Small intestine (tissue), 7 donors: Measurements from ENCODE around the gene IGDCC3. TPM values are rescaled to one million over a fixed set of nuclear protein-coding genes. Genes with fewer than 3 reads are reported as not detected.

ENCODE experiments used
- DNase-seq, 2 donors: peaks; one replicate each; pipeline versions ENCODE4 v3.0.0 to v3.0.0-alpha.2; 2013
- FAIRE-seq: peaks from 2 replicates; lab custom pipeline; 2012; peaks lifted over from hg19 to GRCh38; lab: Jason Lieb, UNC
- H3K27ac ChIP-seq, 3 donors: one replicate each; pipeline ENCODE4 v1.5.1; 2013; ENCODE audit warnings: low read length in 2 of 3, mild to moderate bottlenecking in 2 of 3, control low read depth in 1 of 3, inconsistent platforms in 1 of 3, low read depth in 1 of 3, moderate library complexity in 1 of 3
- H3K27me3 ChIP-seq, 3 donors: one replicate each; pipeline ENCODE4 v1.6.1; 2013; ENCODE audit warnings: low read length in 3 of 3, inconsistent platforms in 1 of 3; ENCODE audit not compliant: control insufficient read depth in 3 of 3, insufficient read depth in 3 of 3
- H3K36me3 ChIP-seq, 3 donors: one replicate each; pipeline ENCODE4 v1.6.1; 2013; ENCODE audit warnings: low read length in 3 of 3, inconsistent platforms in 1 of 3, low read depth in 1 of 3, mild to moderate bottlenecking in 1 of 3, moderate library complexity in 1 of 3; ENCODE audit not compliant: control insufficient read depth in 3 of 3, insufficient read depth in 2 of 3
- H3K4me1 ChIP-seq, 3 donors: one replicate each; pipeline ENCODE4 v1.6.1; 2013; ENCODE audit warnings: low read length in 2 of 3, inconsistent platforms in 1 of 3, low read depth in 1 of 3, mild to moderate bottlenecking in 1 of 3, moderate library complexity in 1 of 3; ENCODE audit not compliant: control insufficient read depth in 3 of 3, insufficient read depth in 2 of 3
- H3K4me3 ChIP-seq, 3 donors: one replicate each; pipeline ENCODE4 v1.5.1; 2013; ENCODE audit warnings: low read length in 3 of 3, control low read depth in 1 of 3, inconsistent platforms in 1 of 3, low read depth in 1 of 3, mild to moderate bottlenecking in 1 of 3, moderate library complexity in 1 of 3
- H3K9me3 ChIP-seq, 2 donors: one replicate each; pipeline ENCODE4 v1.6.1; 2013; ENCODE audit warnings: low read depth in 1 of 2, low read length in 1 of 2; ENCODE audit not compliant: control insufficient read depth in 2 of 2, insufficient read depth in 1 of 2
- WGBS, 3 donors: extraction: QIAGEN DNeasy Blood & Tissue Kit; methylation state at CpG; one replicate each; pipeline ENCODE4 v1.1.7; 2013; 5-methylcytosine and 5-hydroxymethylcytosine counted together
- polyA plus RNA-seq, 4 donors: library from polyadenylated mRNA; stranded (reverse) in 3 of 4; unstranded in 1 of 4; fragments of 200-250 nt in 3 of 4; fragments of 120-200 nt in 1 of 4; gene quantifications; one replicate each; pipeline versions ENCODE4 v1.2.1 to v1.2.3, GENCODE V29; 2013
- donor health status: healthy with polysubstance abuse.
- donor health status: control.
- donor health status: control.
- donor health status: Bipolar disorder and iron deficiency.
- donor health status: healthy.

Gene IGDCC3
- polyA plus RNA-seq, 4 donors = 0.18 to 1.0 TPM; not detected in 2

DNA sequence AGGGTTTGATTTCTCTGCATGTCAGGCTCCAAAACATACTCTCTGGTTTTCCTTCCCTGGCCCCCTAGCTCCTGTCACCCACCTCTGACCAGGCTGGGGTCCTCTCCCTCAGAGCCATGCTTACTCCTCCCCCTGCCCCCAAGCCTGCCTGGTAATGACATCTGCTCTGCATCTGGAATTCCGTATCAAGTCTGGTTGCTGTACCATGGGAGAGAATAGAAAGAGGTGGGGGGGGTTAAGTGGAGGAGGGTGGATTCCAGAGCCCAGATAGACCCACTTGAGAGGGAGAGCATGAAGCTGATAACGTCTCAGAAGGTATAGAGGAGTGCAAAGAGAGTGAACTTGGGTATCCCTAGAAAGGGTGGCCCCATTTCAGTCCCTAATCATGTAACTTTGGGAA lies 40.8 kb upstream of the IGDCC3 start:
- FAIRE-seq (no peak), DNase-seq (no peak)
- no peak overlapping the region for H3K4me3 ChIP-seq
- no peaks in the 10 kb centered on the region for H3K36me3 ChIP-seq
- peaks cover 10 to 36% (median 10%) of the 10 kb centered on the region in 3 donors for H3K27me3 ChIP-seq
- WGBS, 3 donors = 61 to 87% (median 77%) methylated on average over 2 of the region's 2 CpGs
- peaks cover 2 to 32% (median 4%) of the 10 kb centered on the region in 3 donors for H3K4me1 ChIP-seq
- no peak overlapping the region for H3K27ac ChIP-seq
- H3K9me3 ChIP-seq = no peaks in the 10 kb centered on the region

DNA sequence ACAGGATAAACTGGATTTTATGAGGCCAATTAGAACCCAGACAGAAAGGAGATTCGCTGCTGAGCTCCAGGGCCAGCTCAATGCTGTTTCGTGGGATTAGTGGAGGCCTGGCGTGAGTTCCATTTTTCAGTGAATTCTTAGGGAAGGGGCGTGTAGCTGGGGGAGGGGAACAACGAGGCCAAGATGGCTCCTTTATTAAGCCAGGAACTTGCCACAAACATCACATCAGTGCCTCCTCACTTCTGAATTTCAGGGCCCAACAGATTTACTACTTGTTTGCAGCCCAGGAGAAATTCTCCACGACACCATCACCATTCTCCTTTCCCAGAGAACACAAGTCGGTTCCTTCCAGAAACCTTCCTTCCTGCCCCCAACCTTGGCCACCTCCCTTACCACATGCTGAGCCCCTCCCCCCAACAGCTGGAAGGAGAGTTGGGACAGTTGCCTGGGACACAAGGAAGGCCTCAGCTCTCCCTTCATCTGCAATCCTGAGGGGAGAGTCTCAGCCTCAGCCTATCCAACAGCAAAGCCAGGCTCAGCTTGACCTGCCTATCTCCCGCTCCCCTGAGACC lies 39.1 kb upstream of the IGDCC3 start:
- no peak for FAIRE-seq
- no peaks in the 10 kb centered on the region for H3K36me3 ChIP-seq
- WGBS, 3 donors = 64 to 68% (median 68%) methylated on average over 8 of the region's 8 CpGs
- no peaks in the 10 kb centered on the region for H3K9me3 ChIP-seq
- H3K4me1 ChIP-seq = peaks cover 0 to 27% (median 0%) of the 10 kb centered on the region in 3 donors
- no peak for DNase-seq
- H3K4me3 ChIP-seq = no peak overlapping the region
- peak overlapping the region in 2 of 3 donors; percentile 25 to 39 for H3K27ac ChIP-seq
- peaks cover 3 to 25% (median 6%) of the 10 kb centered on the region in 3 donors for H3K27me3 ChIP-seq

DNA sequence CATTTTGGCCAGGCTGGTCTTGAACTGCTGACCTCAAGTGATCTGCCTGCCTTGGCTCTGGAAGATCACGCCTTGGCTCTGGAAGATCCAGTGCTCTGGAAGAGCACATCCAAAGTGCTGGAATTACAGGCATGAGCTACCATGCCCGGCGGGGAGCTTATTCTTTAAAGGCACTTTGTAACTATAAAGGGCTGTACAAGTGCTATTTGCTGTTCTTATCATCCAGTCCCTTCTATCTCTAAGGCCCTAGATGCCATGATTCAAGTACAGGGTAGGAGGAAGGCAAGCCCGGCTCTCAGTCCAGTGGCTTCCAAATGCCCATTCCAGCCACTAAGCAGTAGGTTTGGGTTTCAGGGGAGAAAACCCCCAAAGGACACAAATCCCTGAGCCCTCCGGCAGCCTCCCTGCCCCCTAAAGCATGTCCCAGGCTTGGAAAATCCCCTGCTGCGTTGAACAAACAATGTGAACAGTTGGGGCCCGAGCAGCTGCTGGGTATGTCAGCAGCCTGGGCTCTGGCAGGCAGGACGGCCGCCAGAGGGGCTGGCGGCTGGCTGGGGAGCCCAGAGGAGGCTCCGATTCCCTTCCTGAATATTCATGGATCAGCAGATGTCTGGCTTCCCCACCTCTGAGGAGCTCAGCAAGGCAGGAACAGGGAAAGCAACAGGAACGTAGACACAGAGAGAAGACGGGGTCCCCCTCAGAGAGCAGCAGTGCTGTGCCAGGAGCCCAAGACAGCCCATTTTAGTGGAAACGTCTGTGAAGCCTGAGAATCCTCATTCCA lies 37.2 kb upstream of the IGDCC3 start:
- WGBS, 3 donors = 39 to 49% (median 44%) methylated on average over 14 of the region's 14 CpGs
- H3K4me1 ChIP-seq = peaks cover 0 to 14% (median 0%) of the 10 kb centered on the region in 3 donors
- H3K27me3 ChIP-seq = peaks cover 0 to 9% (median 0%) of the 10 kb centered on the region in 3 donors
- H3K36me3 ChIP-seq = peaks cover 0 to 3% (median 0%) of the 10 kb centered on the region in 3 donors
- no peak for FAIRE-seq
- H3K4me3 ChIP-seq = no peak overlapping the region
- no peaks in the 10 kb centered on the region for H3K9me3 ChIP-seq
- H3K27ac ChIP-seq = peak overlapping the region in 2 of 3 donors; percentile 41 to 44
- peak in 1 of 2 donors; percentile 62 for DNase-seq

DNA sequence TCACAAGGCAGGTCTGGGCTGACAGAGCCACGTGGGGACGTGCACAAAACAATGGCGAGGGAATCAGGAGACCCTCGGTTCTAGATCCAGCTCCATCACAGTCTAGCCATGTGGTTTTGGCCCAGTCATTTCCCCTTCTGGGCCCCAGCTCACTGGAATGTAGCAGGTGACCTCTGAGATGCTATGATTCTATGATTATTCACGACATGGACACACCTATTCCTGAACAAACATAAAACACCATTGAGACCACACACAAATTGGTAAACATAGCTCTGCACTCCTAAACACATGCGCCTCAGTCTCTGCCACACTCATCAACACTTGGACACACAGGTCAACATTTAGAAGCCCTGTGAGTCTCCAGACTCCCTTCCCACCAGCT lies 36.0 kb upstream of the IGDCC3 start:
- 70 to 81% (median 70%) methylated on average over 6 of the region's 6 CpGs for WGBS, 3 donors
- Histone ChIP-seq H3K4me1 (peaks cover 0 to 14% (median 0%) of the 10 kb centered on the region in 3 donors), H3K4me3 (no peak overlapping the region), H3K27me3 (peaks cover 0 to 15% (median 0%) of the 10 kb centered on the region in 3 donors), H3K27ac (no peak overlapping the region), H3K36me3 (peaks cover 0 to 3% (median 0%) of the 10 kb centered on the region in 3 donors), H3K9me3 (no peaks in the 10 kb centered on the region)
- FAIRE-seq (no peak), DNase-seq (no peak)

DNA sequence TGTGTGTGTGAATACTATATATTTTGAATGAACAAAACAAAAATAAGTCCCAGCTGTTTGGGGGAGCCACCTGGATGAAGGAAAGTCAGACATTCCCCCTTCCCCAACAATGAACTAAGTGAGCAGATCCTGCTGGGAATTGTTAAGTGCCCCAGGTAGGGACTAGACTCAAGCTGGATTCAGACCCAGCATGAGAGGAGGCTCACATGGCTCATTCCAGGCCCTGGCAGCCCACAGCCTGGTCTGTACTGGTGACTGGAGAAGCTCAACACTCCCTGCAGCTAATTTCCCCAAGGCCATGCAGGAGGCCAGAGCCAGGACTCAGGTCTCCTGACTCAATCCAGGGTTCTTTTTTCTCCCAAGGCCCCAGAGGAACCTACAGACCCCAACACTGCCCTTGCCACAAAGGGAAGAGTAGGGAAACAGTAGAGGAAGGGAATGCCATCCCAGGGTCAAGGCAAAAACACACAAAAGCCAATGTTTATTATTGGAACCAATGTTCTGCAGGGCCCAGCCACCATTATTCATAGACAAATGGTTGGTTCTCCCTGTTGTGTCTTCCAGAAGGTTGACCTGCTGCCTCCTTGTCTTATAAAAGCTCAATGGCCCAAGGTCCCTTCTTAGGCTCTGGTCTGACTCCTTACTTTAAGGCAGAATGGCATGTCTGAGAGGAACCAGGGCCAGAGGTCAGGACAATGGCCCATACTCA lies 35.4 kb upstream of the IGDCC3 start:
- H3K27me3 ChIP-seq = peaks cover 0 to 12% (median 0%) of the 10 kb centered on the region in 3 donors
- H3K4me3 ChIP-seq = no peak overlapping the region
- H3K27ac ChIP-seq = no peak overlapping the region
- DNase-seq (no peak), FAIRE-seq (no peak)
- H3K4me1 ChIP-seq = peaks cover 0 to 14% (median 0%) of the 10 kb centered on the region in 3 donors
- no peaks in the 10 kb centered on the region for H3K9me3 ChIP-seq
- H3K36me3 ChIP-seq = peaks cover 0 to 3% (median 0%) of the 10 kb centered on the region in 3 donors

DNA sequence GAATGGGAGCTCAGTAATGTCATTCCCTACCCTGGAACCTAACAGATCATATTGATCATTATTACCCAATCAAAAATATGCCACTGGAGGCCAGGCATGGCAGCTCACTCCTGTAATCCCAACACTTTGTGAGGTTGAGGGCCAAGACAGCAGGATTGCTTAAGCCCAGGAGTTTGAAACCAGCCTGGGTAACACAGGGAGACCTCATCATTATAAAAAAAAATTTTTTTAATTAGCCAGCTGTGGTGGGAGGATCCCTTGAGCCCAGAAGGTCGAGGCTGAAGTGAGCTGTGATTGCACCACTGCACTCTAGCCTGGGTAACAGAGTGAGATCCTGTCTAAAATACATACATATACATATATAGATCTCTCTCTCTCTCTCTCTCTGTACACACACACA lies 34.8 kb upstream of the IGDCC3 start:
- WGBS, 3 donors = 11 to 26% (median 13%) methylated on average over 1 of the region's 1 CpG
- Histone ChIP-seq H3K27ac (no peak overlapping the region), H3K36me3 (peaks cover 0 to 3% (median 0%) of the 10 kb centered on the region in 3 donors), H3K9me3 (no peaks in the 10 kb centered on the region), H3K4me3 (no peak overlapping the region), H3K27me3 (peaks cover 0 to 12% (median 0%) of the 10 kb centered on the region in 3 donors), H3K4me1 (peaks cover 0 to 14% (median 0%) of the 10 kb centered on the region in 3 donors)
- FAIRE-seq (no peak), DNase-seq (no peak)

DNA sequence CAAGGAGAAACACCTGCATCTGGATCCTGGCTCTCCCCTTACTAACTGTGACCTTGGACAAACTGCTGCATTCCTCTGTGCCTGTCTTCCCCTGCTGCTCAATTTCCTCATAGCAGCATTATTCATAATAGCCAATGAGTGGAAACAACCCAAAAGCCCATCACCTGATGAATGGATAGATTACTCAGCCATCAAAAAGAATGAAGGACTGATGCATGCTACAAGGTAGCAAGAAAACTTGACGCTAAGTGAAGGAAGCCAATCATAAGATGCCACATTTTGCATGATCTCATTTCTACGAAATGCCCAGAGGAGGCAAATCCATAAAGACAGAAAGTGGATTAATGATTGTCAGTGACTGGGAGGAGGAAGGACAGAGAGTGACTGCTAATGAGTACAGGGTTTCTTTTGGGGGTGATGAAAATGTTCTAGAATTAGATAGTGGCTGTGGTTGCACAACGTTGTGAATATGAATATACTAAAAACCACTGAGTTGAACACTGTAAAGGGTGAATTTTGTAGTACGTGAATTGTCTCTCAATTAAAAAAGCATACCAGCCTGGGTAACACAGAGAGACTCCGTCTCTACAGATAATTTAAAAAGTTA lies 33.8 kb upstream of the IGDCC3 start:
- no peak overlapping the region for H3K27ac ChIP-seq
- peaks cover 0 to 12% (median 0%) of the 10 kb centered on the region in 3 donors for H3K27me3 ChIP-seq
- H3K9me3 ChIP-seq = no peaks in the 10 kb centered on the region
- FAIRE-seq (no peak), DNase-seq (no peak)
- WGBS, 3 donors = 50 to 69% (median 53%) methylated on average over 5 of the region's 5 CpGs
- H3K36me3 ChIP-seq = peaks cover 0 to 3% (median 0%) of the 10 kb centered on the region in 3 donors
- H3K4me3 ChIP-seq = no peak overlapping the region
- peaks cover 0 to 14% (median 0%) of the 10 kb centered on the region in 3 donors for H3K4me1 ChIP-seq

DNA sequence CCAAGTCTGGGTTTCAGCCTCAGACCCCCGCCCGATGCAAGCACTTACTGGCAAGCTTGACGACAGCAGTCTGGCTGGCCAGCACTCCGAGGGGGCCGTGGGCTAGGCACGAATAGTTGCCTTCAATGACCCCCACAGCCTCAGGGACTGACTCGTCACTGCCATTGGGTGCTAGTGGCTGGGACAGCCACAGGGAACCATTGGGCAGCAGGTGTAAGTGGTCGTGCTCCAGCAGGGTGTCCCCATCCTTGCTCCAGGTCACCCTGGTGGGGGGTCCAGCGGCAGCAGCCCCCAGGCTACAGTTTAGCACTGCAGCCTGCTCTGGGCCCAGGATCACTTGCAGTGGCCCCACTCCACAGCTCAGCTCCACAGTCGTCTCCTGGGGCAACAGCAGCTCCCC lies 33.2 kb upstream of the IGDCC3 start:
- peaks cover 0 to 3% (median 0%) of the 10 kb centered on the region in 3 donors for H3K36me3 ChIP-seq
- H3K4me3 ChIP-seq = no peak overlapping the region
- no peaks in the 10 kb centered on the region for H3K9me3 ChIP-seq
- H3K27me3 ChIP-seq = peaks cover 0 to 12% (median 0%) of the 10 kb centered on the region in 3 donors
- H3K4me1 ChIP-seq = peaks cover 0 to 14% (median 0%) of the 10 kb centered on the region in 3 donors
- DNase-seq (no peak), FAIRE-seq (no peak)
- no peak overlapping the region for H3K27ac ChIP-seq
- WGBS, 3 donors = 82 to 83% (median 83%) methylated on average over 10 of the region's 10 CpGs
